IMR-90 (cell line): ENCODE data around the gene HLA-B. TPM values are rescaled to one million over a fixed set of nuclear protein-coding genes. Genes with fewer than 3 reads are reported as not detected.

Experiments used
- ATAC-seq: fragments of 200-7000 bp; cut with Tn5 transposase; 2 replicates; pipeline ENCODE4 v1.9.1; 2020; ENCODE audit warnings: low read depth, mild to moderate bottlenecking, moderate library complexity
- BruUV-seq: library from RNA; stranded (reverse); fragments of 400-500 nt; replicated peaks from 2 replicates; lab custom pipeline; 2021; lab: Mats Ljungman, UMichigan
- CTCF ChIA-PET: fragments of 300-600 bp; formaldehyde crosslinking; extraction: SDS; loops from one replicate; lab custom pipeline; 2021; ENCODE audit warnings: antibody characterized with exemption; lab: Yijun Ruan, JAX
- POLR2A ChIA-PET: fragments of 300-600 bp; sonication (Branson Sonifier 250); formaldehyde crosslinking; loops from one replicate; lab custom pipeline; 2022; ENCODE audit warnings: antibody characterized with exemption; ENCODE audit not compliant: unreplicated experiment; lab: Charles Lee
- DNase-seq: peaks from one replicate; pipeline ENCODE4 v3.0.0; 2013
- H2AFZ ChIP-seq: replicated peaks from 2 replicates; pipeline ENCODE3; 2013; ENCODE audit warnings: low read length, mild to moderate bottlenecking; ENCODE audit not compliant: poor library complexity
- H2AK5ac ChIP-seq: 2 replicates; pipeline ENCODE4 v1.6.1; 2013; ENCODE audit warnings: low read depth, low read length, inconsistent platforms
- H2AK9ac ChIP-seq: replicated peaks from 2 replicates; pipeline ENCODE3; 2013; ENCODE audit warnings: mild to moderate bottlenecking, low read depth, low read length, moderate library complexity; ENCODE audit not compliant: poor library complexity
- H2BK120ac ChIP-seq: 2 replicates; pipeline ENCODE4 v1.6.1; 2013; ENCODE audit warnings: low read depth, low read length, inconsistent platforms
- H2BK15ac ChIP-seq: 3 replicates; pipeline ENCODE4 v1.6.1; 2013; ENCODE audit warnings: low read depth, low read length, inconsistent platforms
- H2BK20ac ChIP-seq: 2 replicates; pipeline ENCODE4 v1.6.1; 2013; ENCODE audit warnings: low read depth, mild to moderate bottlenecking, inconsistent platforms, low read length, moderate library complexity
- H2BK5ac ChIP-seq: 2 replicates; pipeline ENCODE4 v1.6.1; 2013; ENCODE audit warnings: mild to moderate bottlenecking, low read depth, low read length, inconsistent platforms; ENCODE audit not compliant: poor library complexity, severe bottlenecking
- H3K14ac ChIP-seq: replicated peaks from 2 replicates; pipeline ENCODE4 v1.6.1; 2013; ENCODE audit warnings: low read depth, low read length, inconsistent platforms
- H3K18ac ChIP-seq: 2 replicates; pipeline ENCODE4 v1.6.1; 2013; ENCODE audit warnings: low read depth, low read length, control low read depth
- H3K23ac ChIP-seq: 2 replicates; pipeline ENCODE4 v1.6.1; 2013; ENCODE audit warnings: low read depth, low read length, inconsistent platforms
- H3K27ac ChIP-seq: 2 replicates; pipeline ENCODE4 v1.5.1; 2013; ENCODE audit warnings: mild to moderate bottlenecking, control low read depth, low read length; ENCODE audit not compliant: insufficient read depth
- H3K27me3 ChIP-seq: 2 replicates; pipeline ENCODE4 v1.6.1; 2013; ENCODE audit warnings: low read length; ENCODE audit not compliant: control insufficient read depth, insufficient read depth
- H3K36me3 ChIP-seq: 2 replicates; pipeline ENCODE4 v1.6.1; 2013; ENCODE audit warnings: low read length, mixed read lengths; ENCODE audit not compliant: control insufficient read depth, insufficient read depth
- H3K4ac ChIP-seq: 2 replicates; pipeline ENCODE4 v1.6.1; 2013; ENCODE audit warnings: low read depth, low read length, inconsistent platforms
- H3K4me1 ChIP-seq: 2 replicates; pipeline ENCODE4 v1.6.1; 2013; ENCODE audit warnings: low read length, mixed read lengths; ENCODE audit not compliant: control insufficient read depth, insufficient read depth
- H3K4me2 ChIP-seq: 2 replicates; pipeline ENCODE4 v1.6.1; 2013; ENCODE audit warnings: low read depth, mild to moderate bottlenecking, control low read depth, low read length, moderate library complexity
- H3K4me3 ChIP-seq: 2 replicates; pipeline ENCODE4 v1.5.1; 2013; ENCODE audit warnings: low read depth, mild to moderate bottlenecking, control low read depth, low read length, moderate library complexity; ENCODE audit not compliant: insufficient read depth
- H3K56ac ChIP-seq: 2 replicates; pipeline ENCODE4 v1.6.1; 2013; ENCODE audit warnings: low read length, inconsistent platforms; ENCODE audit not compliant: insufficient read depth; ENCODE audit errors: extremely low read depth
- H3K79me1 ChIP-seq, 2 experiments: 2 replicates each; pipeline ENCODE4 v1.6.1; 2013; ENCODE audit warnings: low read length in 2 of 2, inconsistent platforms in 1 of 2, low read depth in 1 of 2
- H3K9ac ChIP-seq: 2 replicates; pipeline ENCODE4 v1.6.1; 2013; ENCODE audit warnings: low read depth, low read length, control low read depth
- H3K9me1 ChIP-seq: 2 replicates; pipeline ENCODE4 v1.6.1; 2013; ENCODE audit warnings: low read length, inconsistent platforms; ENCODE audit not compliant: insufficient read depth
- H3K9me3 ChIP-seq: 2 replicates; pipeline ENCODE4 v1.6.1; 2013; ENCODE audit warnings: low read length; ENCODE audit not compliant: control insufficient read depth, insufficient read depth
- H4K20me1 ChIP-seq: 2 replicates; pipeline ENCODE4 v1.6.1; 2013; ENCODE audit warnings: low read length, inconsistent platforms; ENCODE audit not compliant: insufficient read depth
- H4K5ac ChIP-seq: 2 replicates; pipeline ENCODE4 v1.6.1; 2013; ENCODE audit warnings: mild to moderate bottlenecking, low read depth, low read length, control low read depth
- H4K8ac ChIP-seq, 2 experiments: 2 replicates each; pipeline ENCODE4 v1.6.1; 2013; ENCODE audit warnings: low read depth in 2 of 2, low read length in 2 of 2, control low read depth in 1 of 2, inconsistent platforms in 1 of 2
- H4K91ac ChIP-seq: 2 replicates; pipeline ENCODE4 v1.6.1; 2013; ENCODE audit warnings: low read depth, low read length, inconsistent platforms; ENCODE audit not compliant: insufficient read depth
- BHLHE40 ChIP-seq: fragments of 150-350 bp; IDR thresholded peaks from 2 replicates; pipeline ENCODE4 v1.6.1; 2016; ENCODE audit warnings: mild to moderate bottlenecking, low read depth, low read length
- CEBPB ChIP-seq: IDR thresholded peaks from 2 replicates; pipeline ENCODE4 v1.6.1; 2012; ENCODE audit warnings: low read depth, low read length, improper control_type of control experiment
- CHD1 ChIP-seq: IDR thresholded peaks from 2 replicates; pipeline ENCODE4 v1.6.1; 2012; ENCODE audit warnings: low read depth, low read length, improper control_type of control experiment
- CTCF ChIP-seq: conservative IDR thresholded peaks from 2 replicates; pipeline ENCODE4 v1.5.1; 2012; ENCODE audit warnings: mild to moderate bottlenecking, low read depth, low read length, improper control_type of control experiment
- ELK1 ChIP-seq: fragments of 150-350 bp; IDR thresholded peaks from 2 replicates; pipeline ENCODE4 v1.6.1; 2016; ENCODE audit warnings: low read depth, mild to moderate bottlenecking, low read length, moderate library complexity, borderline replicate concordance
- FOS ChIP-seq: fragments of 150-350 bp; IDR thresholded peaks from 2 replicates; pipeline ENCODE4 v1.6.1; 2016; ENCODE audit warnings: low read depth, low read length
- MAFK ChIP-seq: IDR thresholded peaks from 2 replicates; pipeline ENCODE4 v1.6.1; 2012; ENCODE audit warnings: low read depth, low read length, improper control_type of control experiment
- MAZ ChIP-seq: IDR thresholded peaks from 2 replicates; pipeline ENCODE4 v1.6.1; 2012; ENCODE audit warnings: low read depth, mild to moderate bottlenecking, low read length, improper control_type of control experiment, moderate library complexity, borderline replicate concordance
- MXI1 ChIP-seq: IDR thresholded peaks from 2 replicates; pipeline ENCODE4 v1.6.1; 2012; ENCODE audit warnings: low read depth, mild to moderate bottlenecking, low read length, moderate library complexity, borderline replicate concordance
- NFE2L2 ChIP-seq: fragments of 150-350 bp; IDR thresholded peaks from 2 replicates; pipeline ENCODE4 v1.6.1; 2016; ENCODE audit warnings: low read depth, mild to moderate bottlenecking, low read length
- POLR2A ChIP-seq: IDR thresholded peaks from 2 replicates; pipeline ENCODE4 v1.6.1; 2012; ENCODE audit warnings: mild to moderate bottlenecking, low read depth, low read length
- RAD21 ChIP-seq: IDR thresholded peaks from 2 replicates; pipeline ENCODE4 v1.6.1; 2012; ENCODE audit warnings: low read length, improper control_type of control experiment
- RCOR1 ChIP-seq: IDR thresholded peaks from 2 replicates; pipeline ENCODE4 v1.6.1; 2012; ENCODE audit warnings: mild to moderate bottlenecking, low read length, improper control_type of control experiment; ENCODE audit not compliant: insufficient replicate concordance
- RFX5 ChIP-seq: IDR thresholded peaks from 2 replicates; pipeline ENCODE4 v1.8.0; 2012; ENCODE audit warnings: low read depth, mild to moderate bottlenecking, low read length, moderate library complexity
- SMC3 ChIP-seq: fragments of 150-350 bp; IDR thresholded peaks from 2 replicates; pipeline ENCODE4 v1.6.1; 2016; ENCODE audit warnings: low read depth, mild to moderate bottlenecking, antibody characterized with exemption, low read length, moderate library complexity
- WGBS, 2 experiments: methylation state at CpG; one replicate each; pipeline versions ENCODE4 v1.1.5 to v1.1.7; 2013; ENCODE audit warnings: missing lambda C conversion rate in 2 of 2; ENCODE audit not compliant: insufficient read length in 1 of 2; ENCODE audit errors: extremely low coverage in 2 of 2; 5-methylcytosine and 5-hydroxymethylcytosine counted together
- dilution Hi-C: fragments of 300-500 bp; cut with HindIII; formaldehyde crosslinking; loops from one replicate; pipeline ENCODE4 v1.14.3; 2018; ENCODE audit warnings: low sequenced_read_pairs; ENCODE audit not compliant: unreplicated experiment
- in situ Hi-C: fragments of 300-500 bp; cut with MboI; formaldehyde crosslinking; loops from 3 replicates; pipeline ENCODE4 v1.14.3; 2019; ENCODE audit warnings: low sequenced_read_pairs, inconsistent platforms, mixed read lengths
- intact Hi-C: fragments of 100-400 bp; cut with micrococcal nuclease; formaldehyde crosslinking; loops from 2 replicates; pipeline ENCODE4 v1.10.0; 2022
- polyA plus RNA-seq, 3 experiments: library from polyadenylated mRNA; depleted of rRNA; stranded (reverse); fragments of >200 nt; gene quantifications; 2 replicates each; pipeline ENCODE4 v1.2.3, GENCODE V29; 2012; ENCODE audit warnings: low replicate concordance in 1 of 3
- total RNA-seq: library from RNA; depleted of rRNA; stranded (reverse); fragments of >200 nt; gene quantifications from 2 replicates; pipeline ENCODE4 v1.2.3, GENCODE V29; 2012

The HLA-B gene
- total and polyA plus RNA-seq, 2 of the 4 experiments (the other 2 are of a cell fraction), result 44.1 to 309 TPM

GRCh38 chr6:31332637-31333602 lies 24.1 kb downstream of the HLA-B start:
- H3K9me1 ChIP-seq, result no peaks in the 10 kb centered on the region
- H3K9me3 ChIP-seq, result peaks cover 11% of the 10 kb centered on the region
- H4K91ac ChIP-seq, result no peak overlapping the region
- no CpG with 5 or more reads among the region's 4 CpGs for WGBS, 2 experiments
- H2BK15ac ChIP-seq, result no peak overlapping the region
- no peak overlapping the region for H2AK9ac ChIP-seq
- in situ Hi-C loops, result no loop called here
- H3K18ac ChIP-seq, result no peak overlapping the region
- no peak for DNase-seq
- no peak overlapping the region for H4K5ac ChIP-seq
- no peak overlapping the region for H2BK5ac ChIP-seq
- no peaks in the 10 kb centered on the region; the same call in 1 of the 2 replicates for H3K27me3 ChIP-seq
- H3K23ac ChIP-seq, result no peak overlapping the region
- H2BK120ac ChIP-seq, result no peak overlapping the region
- no peak overlapping the region for H3K56ac ChIP-seq
- no peaks in the 10 kb centered on the region for H3K79me1 ChIP-seq
- no peak overlapping the region for H4K8ac ChIP-seq
- intact Hi-C loops, result no loop called here
- no peak overlapping the region for H3K14ac ChIP-seq
- no peaks in the 10 kb centered on the region for H3K36me3 ChIP-seq
- ChIA-PET POLR2A (no interaction called here), CTCF (no interaction called here)
- no peak overlapping the region for H3K27ac ChIP-seq
- H2AFZ ChIP-seq, result no peak overlapping the region
- BruUV-seq, result no TSS peak
- dilution Hi-C loops, result no loop called here
- no peak for ATAC-seq
- H2AK5ac ChIP-seq, result no peak overlapping the region
- no peak overlapping the region for H3K9ac ChIP-seq
- no peaks in the 10 kb centered on the region for H4K20me1 ChIP-seq
- no peak overlapping the region for H2BK20ac ChIP-seq
- H3K4me1 ChIP-seq, result no peaks in the 10 kb centered on the region
- no peak overlapping the region for H3K4me2 ChIP-seq
- H3K4me3 ChIP-seq, result no peak overlapping the region
- H3K4ac ChIP-seq, result no peak overlapping the region
- TF ChIP-seq RAD21, result no peak
- no peak for TF ChIP-seq BHLHE40
- TF ChIP-seq SMC3, result no peak
- no peak for TF ChIP-seq MXI1
- TF ChIP-seq NFE2L2, result no peak
- no peak for TF ChIP-seq MAZ
- no peak for TF ChIP-seq RFX5
- no peak for TF ChIP-seq MAFK
- no peak for TF ChIP-seq CTCF
- TF ChIP-seq ELK1, result no peak
- no peak for TF ChIP-seq CEBPB
- no peak for TF ChIP-seq FOS
- no peak for TF ChIP-seq RCOR1
- no peak for TF ChIP-seq CHD1
- TF ChIP-seq POLR2A, result no peak
